Measurements from ENCODE around the gene C4orf46. TPM values are rescaled to one million over a fixed set of nuclear protein-coding genes. Genes with fewer than 3 reads are reported as not detected.
"Not testable (repeated sequence)": the region's sequence is repeated elsewhere in the genome, so short reads cannot be mapped to it uniquely, and the experiment has no call there.

C4orf46 gene
- total RNA-seq, result 1 to 10 TPM; 2.6 to 3.1 TPM
- 4.5 TPM for polyA plus RNA-seq (2013, experiment 1 of 2)
- 5.1 TPM for polyA plus RNA-seq (2013, experiment 2 of 2)
- total RNA-seq, result 4.1 to 59.6 (median 10.6) reads per million in 172 experiments

DNA sequence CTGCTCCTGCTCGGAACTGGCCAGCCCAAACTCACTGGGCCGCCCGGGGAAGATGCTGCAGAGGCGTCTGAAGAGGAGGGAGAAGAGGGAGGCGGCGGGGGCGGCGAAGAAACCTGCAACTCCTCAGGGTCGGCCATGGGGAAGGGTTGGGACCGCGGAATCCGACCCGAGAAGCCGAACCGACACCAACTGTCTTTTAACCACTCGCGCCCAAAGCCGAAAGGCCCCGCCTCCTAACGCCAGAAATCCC lies at the start of gene C4orf46:
Gene C4orf46 (minus strand): TSS at position 223 of the 250 bp plus-strand sequence. CDS start 86 bp downstream, at position 137.
- H3K4me1 Mint-ChIP-seq (ENCODE audit: low read depth), result peaks cover 25% of the 10 kb centered on the region
- no peak for ATAC-seq (ENCODE audit: poor library complexity)

DNA sequence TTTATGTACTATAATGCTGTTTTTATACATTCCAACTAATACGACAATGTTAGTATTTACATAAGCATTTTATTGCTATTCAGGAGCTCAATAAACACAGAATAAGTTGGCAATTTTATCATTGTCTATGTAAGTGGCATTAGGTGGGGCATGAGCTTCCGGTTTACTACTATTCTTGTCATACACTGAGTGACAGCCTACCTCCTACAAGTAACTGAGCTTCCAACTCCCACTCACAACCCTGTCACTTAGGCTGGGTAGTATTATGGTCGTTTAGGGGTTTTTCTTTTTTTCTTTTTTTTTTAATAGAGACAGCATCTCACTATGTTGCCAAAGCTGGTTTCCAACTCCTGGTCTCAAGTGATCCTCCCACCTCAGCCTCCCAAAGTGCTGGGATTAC lies 44.1 kb upstream of the C4orf46 start:
- ChIA-PET CTCF (interaction anchor here (0.8 to 1.4 kb wide), 2 partner anchors 12 to 54 kb away, joined by 3 read pairs; no protein-coding TSS in a partner anchor), POLR2A (interaction anchor here (0.6 to 1.0 kb wide), 2 partner anchors 68 to 112 kb away, joined by 3 read pairs; no protein-coding TSS in a partner anchor)
- no peaks in the 10 kb centered on the region for H3K4me1 ChIP-seq (ENCODE audit: insufficient read depth, low read length)
- Mint-ChIP-seq H3K27ac (no peak overlapping the region), H3K9me3 (no peaks in the 10 kb centered on the region), H3K27me3 (no peaks in the 10 kb centered on the region), H3K4me1 (ENCODE audit: low read depth) (peaks cover 18% of the 10 kb centered on the region), H3K4me3 (no peak overlapping the region), H3K36me3 (ENCODE audit: low read depth) (peaks cover 96% of the 10 kb centered on the region)
- DNase-seq (no peak), ATAC-seq (ENCODE audit: poor library complexity) (no peak)
- TF ChIP-seq, protein P1, sequence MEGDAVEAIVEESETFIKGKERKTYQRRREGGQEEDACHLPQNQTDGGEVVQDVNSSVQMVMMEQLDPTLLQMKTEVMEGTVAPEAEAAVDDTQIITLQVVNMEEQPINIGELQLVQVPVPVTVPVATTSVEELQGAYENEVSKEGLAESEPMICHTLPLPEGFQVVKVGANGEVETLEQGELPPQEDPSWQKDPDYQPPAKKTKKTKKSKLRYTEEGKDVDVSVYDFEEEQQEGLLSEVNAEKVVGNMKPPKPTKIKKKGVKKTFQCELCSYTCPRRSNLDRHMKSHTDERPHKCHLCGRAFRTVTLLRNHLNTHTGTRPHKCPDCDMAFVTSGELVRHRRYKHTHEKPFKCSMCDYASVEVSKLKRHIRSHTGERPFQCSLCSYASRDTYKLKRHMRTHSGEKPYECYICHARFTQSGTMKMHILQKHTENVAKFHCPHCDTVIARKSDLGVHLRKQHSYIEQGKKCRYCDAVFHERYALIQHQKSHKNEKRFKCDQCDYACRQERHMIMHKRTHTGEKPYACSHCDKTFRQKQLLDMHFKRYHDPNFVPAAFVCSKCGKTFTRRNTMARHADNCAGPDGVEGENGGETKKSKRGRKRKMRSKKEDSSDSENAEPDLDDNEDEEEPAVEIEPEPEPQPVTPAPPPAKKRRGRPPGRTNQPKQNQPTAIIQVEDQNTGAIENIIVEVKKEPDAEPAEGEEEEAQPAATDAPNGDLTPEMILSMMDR (IDR thresholded peaks at IDR 0.05), result no peak
- H3K4me3 ChIP-seq (ENCODE audit: low read length), result no peak overlapping the region
- intact Hi-C loops (cut with DNase I, micrococcal nuclease), result no loop called here
- no peaks in the 10 kb centered on the region for H3K9me3 ChIP-seq (ENCODE audit: control insufficient read depth in 1 of 2, insufficient read depth in 1 of 2, low read length in 2 of 2)
- H3K36me3 ChIP-seq (ENCODE audit: insufficient read depth, low read length), result peaks cover 87% of the 10 kb centered on the region
- H3K27me3 ChIP-seq (ENCODE audit: control insufficient read depth in 1 of 2, insufficient read depth in 2 of 2, low read length in 2 of 2), result no peaks in the 10 kb centered on the region
- no peak overlapping the region for H3K27ac ChIP-seq (ENCODE audit: low read depth in 1 of 2, low read length in 2 of 2)

More for the DNA sequence above, at the start of gene C4orf46:
- no peaks in the 10 kb centered on the region for H3K9me3 Mint-ChIP-seq
- Histone ChIP-seq H3K9me3 (ENCODE audit: control insufficient read depth in 1 of 2, insufficient read depth in 1 of 2, low read length in 2 of 2) (no peaks in the 10 kb centered on the region), H3K4me3 (ENCODE audit: low read length) (peak within 1 kb of the TSS; percentile 98), H3K36me3 (ENCODE audit: insufficient read depth, low read length) (no peaks in the 10 kb centered on the region), H3K4me1 (ENCODE audit: insufficient read depth, low read length) (peaks cover 19% of the 10 kb centered on the region), H3K27ac (ENCODE audit: low read depth in 1 of 2, low read length in 2 of 2) (peak within 1 kb of the TSS; percentile 91 to 99), H3K27me3 (ENCODE audit: control insufficient read depth in 1 of 2, insufficient read depth in 2 of 2, low read length in 2 of 2) (no peaks in the 10 kb centered on the region)
- CTCF ChIA-PET, result no interaction called here
- intact Hi-C loops (cut with DNase I, micrococcal nuclease), result loop anchor here (2.0 to 5.0 kb wide), 2 partner anchors 101 to 431 kb away; partner anchors contain the start of gene RAPGEF2 (in 2 of the 2)
- H3K36me3 Mint-ChIP-seq (ENCODE audit: low read depth), result peaks cover 17% of the 10 kb centered on the region
- no peak for DNase-seq
- H3K27me3 Mint-ChIP-seq, result no peaks in the 10 kb centered on the region
- TF ChIP-seq, protein P1 (IDR thresholded peaks at IDR 0.05), result no peak
- POLR2A ChIA-PET, result interaction anchor here (1.6 kb wide), 1 partner anchor 19 kb away, joined by 3 read pairs; no protein-coding TSS in a partner anchor
- peak within 1 kb of the TSS; percentile 93 for H3K4me3 Mint-ChIP-seq
- peak within 1 kb of the TSS; percentile 85 for H3K27ac Mint-ChIP-seq

DNA sequence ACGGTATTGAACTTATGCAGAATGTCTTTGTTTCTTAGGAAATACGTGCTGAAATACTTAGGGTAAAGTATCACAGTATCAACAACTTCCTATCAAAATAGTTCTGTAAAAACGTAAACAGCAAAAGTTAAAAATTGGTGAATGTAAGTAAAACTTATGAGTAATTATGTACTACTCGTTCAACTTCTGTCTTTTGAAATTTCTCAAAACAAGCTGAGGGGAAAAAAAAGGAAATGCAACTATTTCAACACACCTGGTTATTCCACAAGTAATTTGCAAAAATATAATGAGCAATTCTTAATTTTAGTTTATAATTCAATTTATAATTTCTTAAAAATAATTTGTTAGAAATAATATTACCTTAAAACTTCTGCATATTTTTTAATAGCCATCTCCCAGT lies 43.2 kb upstream of the C4orf46 start:
- H3K27ac Mint-ChIP-seq, result no peak overlapping the region

DNA sequence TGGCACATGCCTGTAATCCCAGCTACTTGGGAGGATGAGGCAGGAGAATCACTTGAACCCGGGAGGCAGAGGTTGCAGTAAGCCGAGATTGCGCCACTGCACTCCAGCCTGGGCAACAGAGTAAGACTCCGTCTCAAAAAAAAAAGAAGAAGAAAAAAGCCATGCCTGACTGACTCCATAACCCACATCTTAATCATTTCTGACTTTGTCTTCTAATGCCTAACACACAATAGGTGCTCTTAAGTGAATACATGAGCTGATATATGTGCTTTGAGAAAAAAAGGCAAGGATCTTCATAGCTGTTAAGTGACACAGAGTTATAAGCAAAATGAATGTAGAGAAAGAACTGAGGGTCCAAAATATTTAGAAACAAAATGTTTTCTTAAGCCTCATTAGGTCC lies 40.9 kb upstream of the C4orf46 start:
- H3K27me3 Mint-ChIP-seq; DNase-seq; H3K27ac ChIP-seq (ENCODE audit: low read depth in 1 of 2, low read length in 2 of 2); ATAC-seq (ENCODE audit: poor library complexity); H3K4me1 ChIP-seq (ENCODE audit: insufficient read depth, low read length); H3K4me3 Mint-ChIP-seq; POLR2A ChIA-PET; H3K4me3 ChIP-seq (ENCODE audit: low read length); H3K4me1 Mint-ChIP-seq (ENCODE audit: low read depth); H3K9me3 Mint-ChIP-seq; H3K9me3 ChIP-seq (ENCODE audit: control insufficient read depth in 1 of 2, insufficient read depth in 1 of 2, low read length in 2 of 2); intact Hi-C loops (cut with DNase I, micrococcal nuclease); H3K27me3 ChIP-seq (ENCODE audit: control insufficient read depth in 1 of 2, insufficient read depth in 2 of 2, low read length in 2 of 2); CTCF ChIA-PET: not testable (repeated sequence)
- Mint-ChIP-seq H3K36me3 (ENCODE audit: low read depth) (peaks cover 96% of the 10 kb centered on the region), H3K27ac (peak overlapping the region; percentile 24)
- H3K36me3 ChIP-seq (ENCODE audit: insufficient read depth, low read length), result peaks cover 90% of the 10 kb centered on the region

More for the DNA sequence above, 43.2 kb upstream of the C4orf46 start:
- ChIA-PET CTCF (interaction anchor here (1.4 kb wide), 1 partner anchor 55 kb away, joined by 3 read pairs; no protein-coding TSS in a partner anchor), POLR2A (no interaction called here)
- Mint-ChIP-seq H3K27me3 (no peaks in the 10 kb centered on the region), H3K4me3 (no peak overlapping the region), H3K36me3 (ENCODE audit: low read depth) (peaks cover 97% of the 10 kb centered on the region), H3K9me3 (no peaks in the 10 kb centered on the region), H3K4me1 (ENCODE audit: low read depth) (peaks cover 16% of the 10 kb centered on the region)
- intact Hi-C loops (cut with DNase I, micrococcal nuclease), result no loop called here
- Histone ChIP-seq H3K4me1 (ENCODE audit: insufficient read depth, low read length) (no peaks in the 10 kb centered on the region), H3K36me3 (ENCODE audit: insufficient read depth, low read length) (peaks cover 94% of the 10 kb centered on the region), H3K27me3 (ENCODE audit: control insufficient read depth in 1 of 2, insufficient read depth in 2 of 2, low read length in 2 of 2) (no peaks in the 10 kb centered on the region), H3K27ac (ENCODE audit: low read depth in 1 of 2, low read length in 2 of 2) (no peak overlapping the region), H3K4me3 (ENCODE audit: low read length) (no peak overlapping the region), H3K9me3 (ENCODE audit: control insufficient read depth in 1 of 2, insufficient read depth in 1 of 2, low read length in 2 of 2) (no peaks in the 10 kb centered on the region)
- TF ChIP-seq, protein P1 (IDR thresholded peaks at IDR 0.05), result no peak
- ATAC-seq (ENCODE audit: poor library complexity), result no peak
- no peak for DNase-seq
